HEK293 (cell line): ENCODE data around the gene EVX1.

Experiments
- CTCF ChIA-PET: fragments of 350-600 bp; formaldehyde crosslinking; extraction: SDS; loops from one replicate; lab custom pipeline; 2021; ENCODE audit warnings: antibody characterized with exemption; lab: Yijun Ruan, JAX
- POLR2A ChIA-PET: fragments of 300-600 bp; formaldehyde crosslinking; extraction: SDS; loops from one replicate; lab custom pipeline; 2020; ENCODE audit warnings: antibody characterized with exemption, inconsistent platforms; lab: Yijun Ruan, JAX
- H3K27ac ChIP-seq: fragments of 200-500 bp; sonication (Bioruptor generic); 2 replicates; pipeline ENCODE4 v1.5.1; 2014; ENCODE audit warnings: low read depth, low read length, control low read depth, inconsistent platforms; ENCODE audit errors: extremely low read depth
- H3K36me3 ChIP-seq, 2 experiments: fragments of 200-500 bp in 1 of 2; sonication (Bioruptor generic) in 1 of 2; 1 replicate in 1 of 2; 2 replicates in 1 of 2; pipeline ENCODE4 v1.5.1; 2014 to 2017; ENCODE audit warnings: inconsistent platforms in 2 of 2, low read length in 2 of 2; ENCODE audit not compliant: control insufficient read depth in 2 of 2, insufficient read depth in 1 of 2
- H3K4me1 ChIP-seq: fragments of 200-500 bp; sonication (Bioruptor generic); 2 replicates; pipeline ENCODE4 v1.5.1; 2014; ENCODE audit warnings: mild to moderate bottlenecking, low read length, inconsistent platforms; ENCODE audit not compliant: control insufficient read depth, insufficient read depth
- H3K4me3 ChIP-seq: 2 replicates; pipeline ENCODE4 v1.5.1; 2011; ENCODE audit warnings: low read depth, mild to moderate bottlenecking, control low read depth, low read length, moderate library complexity
- H3K9me3 ChIP-seq: fragments of 200-500 bp; sonication (Bioruptor generic); 2 replicates; pipeline ENCODE4 v1.5.1; 2014; ENCODE audit warnings: low read depth, low read length, inconsistent platforms; ENCODE audit not compliant: control insufficient read depth, insufficient read depth
- BCL6B ChIP-seq: fragments of 450-650 bp; formaldehyde crosslinking; IDR thresholded peaks from 2 replicates; pipeline ENCODE4 v1.5.1; 2017; ENCODE audit warnings: missing biosample characterization, missing genetic modification characterization
- GLIS1 ChIP-seq: fragments of 450-650 bp; formaldehyde crosslinking; IDR thresholded peaks from 2 replicates; pipeline ENCODE4 v1.5.1; 2016; ENCODE audit warnings: missing biosample characterization, missing genetic modification characterization
- HOXD13 ChIP-seq: sonication (generic); formaldehyde crosslinking; IDR thresholded peaks from 2 replicates; pipeline ENCODE4 v1.8.0; 2022; ENCODE audit warnings: missing genetic modification reagents, borderline replicate concordance
- PRDM10 ChIP-seq: fragments of 450-650 bp; formaldehyde crosslinking; IDR thresholded peaks from 2 replicates; pipeline ENCODE4 v1.5.1; 2016; ENCODE audit warnings: missing biosample characterization, missing genetic modification characterization
- SETDB1 ChIP-seq: IDR thresholded peaks from one replicate; pipeline ENCODE4 v1.6.1; 2017; ENCODE audit warnings: mild to moderate bottlenecking, low read length, moderate library complexity, mixed read lengths; ENCODE audit not compliant: insufficient read length
- WT1 ChIP-seq: fragments of 450-650 bp; formaldehyde crosslinking; IDR thresholded peaks from 2 replicates; pipeline ENCODE4 v1.5.1; 2016; ENCODE audit warnings: missing biosample characterization, missing genetic modification characterization
- YY1 ChIP-seq: fragments of 450-650 bp; formaldehyde crosslinking; IDR thresholded peaks from 2 replicates; pipeline ENCODE4 v1.5.1; 2018; ENCODE audit warnings: missing biosample characterization, missing genetic modification characterization
- ZFP41 ChIP-seq: fragments of 450-650 bp; formaldehyde crosslinking; IDR thresholded peaks from 2 replicates; pipeline ENCODE4 v1.5.1; 2016; ENCODE audit warnings: missing biosample characterization, missing genetic modification characterization, borderline replicate concordance
- ZNF169 ChIP-seq: fragments of 450-650 bp; formaldehyde crosslinking; IDR thresholded peaks from 2 replicates; pipeline ENCODE4 v1.5.1; 2016; ENCODE audit warnings: missing biosample characterization, missing genetic modification characterization
- ZNF184 ChIP-seq: fragments of 450-650 bp; IDR thresholded peaks from 2 replicates; pipeline ENCODE4 v1.5.1; 2018; ENCODE audit warnings: missing biosample characterization, mild to moderate bottlenecking, missing genetic modification characterization
- ZNF221 ChIP-seq: fragments of 450-650 bp; formaldehyde crosslinking; IDR thresholded peaks from 2 replicates; pipeline ENCODE4 v1.5.1; 2017; ENCODE audit warnings: missing biosample characterization, missing genetic modification characterization, borderline replicate concordance
- ZNF223 ChIP-seq: fragments of 450-650 bp; formaldehyde crosslinking; IDR thresholded peaks from 2 replicates; pipeline ENCODE4 v1.5.1; 2016; ENCODE audit warnings: missing biosample characterization, missing genetic modification characterization
- ZNF266 ChIP-seq: fragments of 450-650 bp; formaldehyde crosslinking; IDR thresholded peaks from 2 replicates; pipeline ENCODE4 v1.5.1; 2016; ENCODE audit warnings: missing biosample characterization, missing genetic modification characterization, low read depth
- ZNF274 ChIP-seq, 2 experiments: fragments of 200-500 bp in 1 of 2; fragments of 450-650 bp in 1 of 2; sonication (Bioruptor generic) in 1 of 2; formaldehyde crosslinking in 1 of 2; IDR thresholded peaks; 2 replicates each; pipeline versions ENCODE4 v1.5.1 to v1.6.1; 2014 to 2016; ENCODE audit warnings: borderline replicate concordance in 1 of 2, inconsistent platforms in 1 of 2, low read length in 1 of 2, missing biosample characterization in 1 of 2, missing genetic modification characterization in 1 of 2
- ZNF341 ChIP-seq: fragments of 450-650 bp; formaldehyde crosslinking; IDR thresholded peaks from 2 replicates; pipeline ENCODE4; 2016; ENCODE audit warnings: low read depth, missing biosample characterization, missing genetic modification characterization
- ZNF416 ChIP-seq: fragments of 450-650 bp; formaldehyde crosslinking; IDR thresholded peaks from 2 replicates; pipeline ENCODE4 v1.5.1; 2016; ENCODE audit warnings: missing biosample characterization, missing genetic modification characterization
- ZNF433 ChIP-seq: fragments of 450-650 bp; formaldehyde crosslinking; IDR thresholded peaks from 2 replicates; pipeline ENCODE4 v1.5.1; 2016; ENCODE audit warnings: missing biosample characterization, missing genetic modification characterization, low read depth
- ZNF510 ChIP-seq: fragments of 450-650 bp; formaldehyde crosslinking; IDR thresholded peaks from 2 replicates; pipeline ENCODE4 v1.5.1; 2018; ENCODE audit warnings: mild to moderate bottlenecking, missing genetic modification characterization, missing biosample characterization; ENCODE audit not compliant: insufficient replicate concordance
- ZNF629 ChIP-seq: fragments of 450-650 bp; formaldehyde crosslinking; IDR thresholded peaks from 2 replicates; pipeline ENCODE4 v1.5.1; 2017; ENCODE audit warnings: missing biosample characterization, missing genetic modification characterization
- ZNF791 ChIP-seq: fragments of 450-650 bp; formaldehyde crosslinking; IDR thresholded peaks from 2 replicates; pipeline ENCODE4 v1.5.1; 2016; ENCODE audit warnings: missing biosample characterization, missing genetic modification characterization
- ZXDB ChIP-seq: fragments of 450-650 bp; formaldehyde crosslinking; IDR thresholded peaks from 2 replicates; pipeline ENCODE4 v1.5.1; 2016; ENCODE audit warnings: missing biosample characterization, missing genetic modification characterization
- TF ChIP-seq, protein P1 (sequence below): fragments of 450-650 bp; formaldehyde crosslinking; IDR thresholded peaks from 2 replicates; pipeline ENCODE4 v1.5.1; 2016; ENCODE audit warnings: missing biosample characterization, missing genetic modification characterization, low read depth
- TF ChIP-seq, protein P2 (sequence below): fragments of 450-650 bp; formaldehyde crosslinking; IDR thresholded peaks from 2 replicates; pipeline ENCODE4 v1.5.1; 2016; ENCODE audit warnings: missing biosample characterization, missing genetic modification characterization, low read depth

Gene EVX1

DNA sequence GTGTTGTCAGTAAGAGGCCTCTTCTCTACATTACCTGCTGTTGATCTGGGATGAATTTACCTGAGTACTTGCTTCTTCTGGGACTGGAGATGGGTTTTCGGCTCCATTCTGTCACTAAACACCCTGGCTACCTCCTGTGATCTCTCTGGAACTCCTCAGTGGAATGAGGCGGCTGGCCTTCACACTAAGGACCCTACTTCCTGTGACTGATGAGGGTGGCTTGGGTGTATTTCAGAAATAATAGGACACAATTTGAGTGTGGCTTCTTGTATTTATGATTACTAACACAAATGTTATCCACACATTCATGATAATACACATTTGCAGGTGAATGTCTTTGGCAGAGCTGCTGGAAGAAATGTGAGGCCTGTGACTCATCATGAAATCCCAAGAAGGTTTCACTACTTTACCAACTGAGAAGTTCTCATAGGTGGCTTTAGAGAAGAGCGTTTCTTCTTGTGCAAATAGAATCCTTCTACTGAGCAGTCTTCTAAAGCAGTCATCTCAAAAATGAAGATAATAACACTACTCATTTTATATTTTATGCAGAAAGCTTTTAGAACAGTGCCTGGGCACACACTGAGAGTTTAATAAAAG lies 21.3 kb upstream of the EVX1 start (continued):
- TF ChIP-seq ZNF223 (tag by site-specific recombination): no peak
- no peak for TF ChIP-seq SETDB1
- no peak for TF ChIP-seq ZNF510 (tag by site-specific recombination)
- no peak for TF ChIP-seq ZNF184 (tag by site-specific recombination)
- TF ChIP-seq, protein P1, sequence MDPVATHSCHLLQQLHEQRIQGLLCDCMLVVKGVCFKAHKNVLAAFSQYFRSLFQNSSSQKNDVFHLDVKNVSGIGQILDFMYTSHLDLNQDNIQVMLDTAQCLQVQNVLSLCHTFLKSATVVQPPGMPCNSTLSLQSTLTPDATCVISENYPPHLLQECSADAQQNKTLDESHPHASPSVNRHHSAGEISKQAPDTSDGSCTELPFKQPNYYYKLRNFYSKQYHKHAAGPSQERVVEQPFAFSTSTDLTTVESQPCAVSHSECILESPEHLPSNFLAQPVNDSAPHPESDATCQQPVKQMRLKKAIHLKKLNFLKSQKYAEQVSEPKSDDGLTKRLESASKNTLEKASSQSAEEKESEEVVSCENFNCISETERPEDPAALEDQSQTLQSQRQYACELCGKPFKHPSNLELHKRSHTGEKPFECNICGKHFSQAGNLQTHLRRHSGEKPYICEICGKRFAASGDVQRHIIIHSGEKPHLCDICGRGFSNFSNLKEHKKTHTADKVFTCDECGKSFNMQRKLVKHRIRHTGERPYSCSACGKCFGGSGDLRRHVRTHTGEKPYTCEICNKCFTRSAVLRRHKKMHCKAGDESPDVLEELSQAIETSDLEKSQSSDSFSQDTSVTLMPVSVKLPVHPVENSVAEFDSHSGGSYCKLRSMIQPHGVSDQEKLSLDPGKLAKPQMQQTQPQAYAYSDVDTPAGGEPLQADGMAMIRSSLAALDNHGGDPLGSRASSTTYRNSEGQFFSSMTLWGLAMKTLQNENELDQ (tag by site-specific recombination): no peak
- TF ChIP-seq ZNF169 (tag by site-specific recombination): no peak

GRCh38 chr7:27223941-27224575 lies 18.5 kb upstream of the EVX1 start:
- TF ChIP-seq WT1 (tag by site-specific recombination) (no peak), BCL6B (tag by site-specific recombination) (no peak), ZNF341 (tag by site-specific recombination) (no peak), ZNF629 (tag by site-specific recombination) (no peak), GLIS1 (tag by site-specific recombination) (no peak), ZNF274 (IDR thresholded peaks at IDR 0.05; ENCODE audit: low read length) (no peak), ZNF274 (tag by site-specific recombination; IDR thresholded peaks at IDR 0.05; ENCODE audit: borderline replicate concordance) (no peak), ZNF416 (tag by site-specific recombination) (no peak), HOXD13 (CRISPR knock-in tag) (no peak), ZFP41 (tag by site-specific recombination) (no peak), YY1 (no peak), ZNF433 (no peak), ZNF791 (tag by site-specific recombination) (no peak), ZXDB (tag by site-specific recombination) (no peak), ZNF221 (tag by site-specific recombination) (no peak), PRDM10 (tag by site-specific recombination) (no peak), ZNF266 (tag by site-specific recombination) (no peak)
- TF ChIP-seq, protein P2, sequence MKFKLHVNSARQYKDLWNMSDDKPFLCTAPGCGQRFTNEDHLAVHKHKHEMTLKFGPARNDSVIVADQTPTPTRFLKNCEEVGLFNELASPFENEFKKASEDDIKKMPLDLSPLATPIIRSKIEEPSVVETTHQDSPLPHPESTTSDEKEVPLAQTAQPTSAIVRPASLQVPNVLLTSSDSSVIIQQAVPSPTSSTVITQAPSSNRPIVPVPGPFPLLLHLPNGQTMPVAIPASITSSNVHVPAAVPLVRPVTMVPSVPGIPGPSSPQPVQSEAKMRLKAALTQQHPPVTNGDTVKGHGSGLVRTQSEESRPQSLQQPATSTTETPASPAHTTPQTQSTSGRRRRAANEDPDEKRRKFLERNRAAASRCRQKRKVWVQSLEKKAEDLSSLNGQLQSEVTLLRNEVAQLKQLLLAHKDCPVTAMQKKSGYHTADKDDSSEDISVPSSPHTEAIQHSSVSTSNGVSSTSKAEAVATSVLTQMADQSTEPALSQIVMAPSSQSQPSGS (tag by site-specific recombination): no peak

More at GRCh38 chr7:27223941-27224575, 18.5 kb upstream of the EVX1 start:
- Histone ChIP-seq H3K9me3 (no peaks in the 10 kb centered on the region), H3K36me3 (no peaks in the 10 kb centered on the region), H3K4me3 (no peak overlapping the region), H3K27ac (no peak overlapping the region), H3K4me1 (no peaks in the 10 kb centered on the region)
- CTCF ChIA-PET: interaction anchor here (1.0 to 1.9 kb wide), 3 partner anchors 11 to 873 kb away, joined by 3 to 6 read pairs (median 4); no protein-coding TSS in a partner anchor
- POLR2A ChIA-PET: no interaction called here
